NCI-H146 treated with DMSO at 0.1 percent for 48 hours (cell line): ENCODE data around the gene CEP290.
"Not testable (repeated sequence)": the region's sequence is repeated elsewhere in the genome, so short reads cannot be mapped to it uniquely, and the experiment has no call there.

ENCODE experiments used
- DNase-seq: peaks from one replicate; lab custom pipeline; 2025; ENCODE audit not compliant: unreplicated experiment; lab: John Stamatoyannopoulos, UW

The CEP290 gene

DNA sequence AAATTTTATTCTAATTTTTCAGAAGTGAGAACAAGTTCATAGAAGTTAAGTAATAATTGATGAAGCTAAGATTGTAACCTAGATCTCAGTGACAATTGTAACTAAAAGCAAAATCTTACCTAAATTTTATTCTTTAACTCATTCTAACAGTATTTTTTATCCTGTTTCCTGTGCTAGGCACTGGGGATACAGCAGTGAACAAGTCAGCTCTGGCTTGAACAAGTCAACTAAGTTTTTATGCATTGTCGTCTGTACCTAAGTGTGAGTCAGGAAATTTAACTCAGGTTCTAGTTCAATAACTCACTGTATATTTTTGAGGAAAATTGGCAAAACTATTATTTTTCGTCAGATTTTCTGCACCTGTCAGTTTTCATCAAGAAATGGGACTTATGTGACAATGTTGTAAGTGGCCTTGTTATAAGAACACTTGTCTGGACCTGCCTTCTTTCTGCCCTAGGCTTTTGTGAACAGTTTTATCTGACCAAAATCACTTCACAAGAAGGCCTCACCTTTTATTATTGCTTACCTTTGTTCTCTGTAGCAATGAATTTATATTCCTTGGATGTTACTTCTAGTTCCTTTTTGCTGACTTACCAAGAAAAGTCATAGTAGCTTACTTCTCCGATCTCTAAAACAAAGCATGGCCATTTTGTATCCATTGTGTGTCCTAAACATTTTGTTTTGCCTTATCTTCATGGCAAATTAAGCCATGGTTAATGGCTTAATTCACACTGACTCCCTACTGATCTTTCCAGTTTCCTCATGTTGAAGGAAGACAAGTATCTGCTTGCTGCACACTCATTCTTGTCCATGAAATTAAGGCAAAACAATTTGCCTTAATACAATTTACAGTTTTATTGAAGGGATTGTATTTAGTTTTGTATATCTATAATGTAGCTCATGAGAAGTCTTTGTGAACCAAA is 2.9 kb upstream of the CEP290 start:
- peak; percentile 56 for DNase-seq

DNA sequence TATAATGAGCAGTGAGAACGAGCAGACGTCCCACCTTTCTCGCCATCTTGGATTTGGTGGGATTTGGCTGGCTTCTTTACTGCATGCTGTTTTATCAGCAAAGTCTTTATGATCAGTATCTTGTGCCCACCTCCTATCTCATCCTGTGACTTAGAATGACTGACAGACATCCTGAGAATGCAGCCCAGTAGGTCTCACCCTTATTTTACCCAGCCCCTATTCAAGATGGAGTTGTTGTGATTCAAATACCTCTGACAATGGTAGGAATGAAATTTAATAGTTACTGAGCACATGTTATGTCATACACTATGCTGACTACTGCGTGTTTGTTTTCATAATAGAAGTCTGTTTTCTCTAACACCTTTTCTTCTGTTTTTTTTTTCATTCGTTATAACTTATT is 2.1 kb upstream of the CEP290 start:
- DNase-seq, result no peak

DNA sequence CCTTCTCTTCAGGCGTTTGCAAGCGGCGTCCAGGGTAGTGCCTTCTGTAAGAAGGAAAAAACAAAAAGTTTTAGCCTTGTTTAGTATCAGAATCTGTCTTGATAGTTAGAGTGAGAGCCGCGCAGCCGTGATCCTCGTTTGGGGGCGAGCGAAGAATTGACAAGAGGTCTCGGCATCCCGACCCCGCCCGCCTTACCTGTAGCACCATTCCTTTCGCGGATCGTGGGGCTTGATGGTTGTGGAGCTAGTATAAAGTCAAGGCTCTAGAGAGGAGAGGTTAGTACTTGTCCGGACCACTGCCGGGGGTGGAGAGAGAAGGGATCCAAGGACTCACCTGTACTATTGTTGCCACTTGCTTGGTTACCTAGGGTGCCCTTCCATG is 713 bp upstream of the CEP290 start:
- DNase-seq, result peak; percentile 9

DNA sequence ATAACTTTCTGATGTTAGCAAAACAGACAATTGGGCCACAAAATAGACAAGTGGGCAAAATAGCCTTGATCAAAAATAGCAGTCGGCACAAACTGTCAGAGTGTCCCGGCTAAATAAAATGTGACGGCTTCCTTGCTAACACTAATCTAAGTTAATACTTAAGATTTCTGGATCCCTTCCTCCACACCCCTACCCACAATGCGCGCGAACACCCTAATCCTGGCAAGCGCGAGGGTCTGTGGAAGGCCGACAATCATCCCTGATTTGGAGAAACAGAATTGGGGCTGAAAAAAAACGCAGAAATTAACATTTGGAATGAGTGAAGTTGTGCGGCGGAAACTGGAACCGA is 489 bp downstream of the CEP290 start:
- no peak for DNase-seq

DNA sequence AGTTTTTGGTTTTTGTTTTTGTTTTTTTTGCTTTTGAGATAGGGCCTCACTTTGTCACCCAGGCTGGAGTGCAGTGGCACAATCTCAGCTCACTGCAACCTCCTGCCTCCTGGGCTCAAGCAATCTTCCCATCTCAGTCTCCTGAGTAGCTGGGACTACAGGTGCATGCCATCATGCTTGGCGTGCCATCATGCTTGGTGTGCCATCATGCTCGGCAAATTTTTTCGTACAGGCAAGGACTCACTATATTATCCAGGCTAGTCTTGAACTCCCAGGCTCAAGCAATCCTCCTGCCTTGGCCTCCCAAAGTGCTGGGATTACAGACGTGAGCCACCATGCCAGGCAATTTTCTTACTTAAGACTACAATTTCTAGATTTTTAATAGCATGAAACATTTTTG is 2.2 kb downstream of the CEP290 start:
- DNase-seq, result not testable (repeated sequence)

GRCh38 chr12:88133181-88133580 is 8.7 kb downstream of the CEP290 start:
- not testable (repeated sequence) for DNase-seq

- DNase-seq, result no peak
Measured at GRCh38 chr12:88132392-88132791, 9.5 kb downstream of the CEP290 start.

DNA sequence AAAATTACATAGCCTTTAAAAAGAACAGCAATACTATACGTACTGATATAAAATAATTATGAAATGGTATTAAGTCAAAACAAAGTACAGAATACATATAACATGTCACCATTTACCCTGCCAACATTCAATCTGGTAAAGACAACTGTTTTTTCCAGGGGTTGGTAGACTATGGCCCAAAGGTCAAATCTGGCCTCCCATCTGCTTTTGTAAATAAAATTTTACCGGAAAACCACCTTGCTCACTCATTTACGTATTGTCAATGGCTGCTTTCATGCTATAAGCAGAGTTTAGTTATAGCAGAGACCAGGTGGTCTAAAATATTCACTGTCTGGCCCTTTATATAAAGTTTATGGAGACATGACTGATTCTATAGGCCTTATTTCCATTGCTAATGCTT is 14.0 kb downstream of the CEP290 start:
- no peak for DNase-seq

DNA sequence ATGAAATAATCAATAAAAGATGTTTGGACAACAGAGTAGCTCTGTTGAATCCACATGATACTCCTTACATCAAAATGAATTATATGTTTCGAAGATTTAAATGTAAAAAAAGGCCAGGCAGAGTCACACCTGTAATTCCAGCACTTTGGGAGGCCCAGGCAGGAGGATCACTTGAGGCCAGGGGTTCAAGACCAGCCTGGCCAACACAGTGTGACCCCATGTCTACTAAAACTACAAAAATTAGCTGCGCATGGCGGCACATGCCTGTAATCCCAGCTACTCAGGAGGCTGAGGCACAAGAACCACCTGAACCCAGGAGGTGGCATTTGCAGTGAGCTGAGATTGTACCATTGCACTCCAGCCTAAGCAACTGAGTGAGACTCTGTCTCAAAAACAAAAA is 14.8 kb downstream of the CEP290 start:
- no peak for DNase-seq

DNA sequence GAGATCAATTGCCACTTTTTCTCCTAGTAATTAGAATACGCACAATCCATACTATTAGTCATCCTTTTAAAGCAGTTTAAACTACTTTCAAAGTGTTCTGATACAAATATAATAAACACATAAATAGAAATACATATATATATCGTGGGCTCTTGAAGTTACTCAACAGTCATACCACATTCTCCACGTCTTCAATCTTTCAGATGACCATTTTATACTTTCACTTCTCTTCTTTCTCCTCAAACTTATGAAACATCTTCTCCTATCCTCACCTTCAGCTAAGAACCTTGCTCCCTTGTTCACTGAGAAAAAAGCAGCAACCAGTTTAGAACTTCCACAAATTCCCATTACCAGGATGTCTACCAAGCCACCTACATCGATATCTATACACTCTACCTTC is 19.2 kb downstream of the CEP290 start:
- DNase-seq, result no peak

GRCh38 chr12:88113871-88114270 is 28.0 kb downstream of the CEP290 start:
- no peak for DNase-seq

DNA sequence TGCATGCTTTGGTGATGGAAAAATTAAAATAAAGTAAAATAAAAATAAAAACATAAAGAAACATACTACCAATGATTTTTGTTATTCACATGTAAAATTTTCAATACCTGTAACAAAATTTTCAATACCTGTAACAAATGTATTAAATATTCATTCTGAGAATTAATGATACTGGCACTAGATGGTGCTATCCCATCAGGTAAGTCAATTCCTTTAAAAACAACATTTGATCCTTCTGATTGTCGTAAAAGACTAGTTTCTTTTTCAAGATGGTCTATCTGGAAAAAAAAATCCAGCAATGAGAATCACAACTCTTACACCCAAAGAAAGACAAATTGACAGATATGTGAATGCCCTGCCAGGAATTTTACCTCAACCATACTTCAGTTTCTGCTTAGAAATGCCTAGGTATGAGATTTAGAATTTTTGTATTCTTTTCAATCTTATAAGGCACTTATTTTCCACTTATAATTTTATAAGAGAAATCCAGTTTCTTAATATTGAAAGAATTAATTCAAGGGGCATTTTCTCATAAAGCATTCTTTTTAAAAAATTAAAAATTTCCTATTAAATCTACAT is 30.7 kb downstream of the CEP290 start:
- DNase-seq, result peak; percentile 6

DNA sequence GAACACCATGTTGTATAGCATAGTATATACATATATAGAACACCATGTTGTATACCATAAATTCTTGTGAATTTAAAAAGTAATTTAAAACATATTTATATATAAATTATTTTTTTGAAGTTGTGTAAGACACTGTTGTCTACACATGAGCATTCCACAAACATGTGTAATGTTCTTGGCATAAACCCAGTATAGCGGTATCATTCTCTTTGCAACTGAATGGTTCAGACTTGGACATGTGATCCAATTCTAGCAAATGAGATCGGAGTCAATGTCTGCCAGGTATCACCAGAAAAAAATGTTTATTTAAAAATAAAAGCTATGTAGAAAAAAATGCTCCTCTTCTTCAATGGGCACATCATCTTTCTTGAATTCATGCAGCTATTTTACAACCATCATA is 33.9 kb downstream of the CEP290 start:
- DNase-seq, result no peak

- no peak for DNase-seq
Measured at GRCh38 chr12:88093573-88093972, 48.3 kb downstream of the CEP290 start.

GRCh38 chr12:88092771-88093170 is 49.1 kb downstream of the CEP290 start:
- no peak for DNase-seq

GRCh38 chr12:88084210-88084609 is 57.7 kb downstream of the CEP290 start:
- no peak for DNase-seq

- DNase-seq, result no peak
Measured at GRCh38 chr12:88083634-88084033, 58.3 kb downstream of the CEP290 start.

GRCh38 chr12:88081247-88081646 is 60.6 kb downstream of the CEP290 start:
- no peak for DNase-seq

- DNase-seq, result no peak
Measured at GRCh38 chr12:88067301-88067700, 74.6 kb downstream of the CEP290 start.

GRCh38 chr12:88063375-88063774 is 78.5 kb downstream of the CEP290 start:
- DNase-seq, result no peak

DNA sequence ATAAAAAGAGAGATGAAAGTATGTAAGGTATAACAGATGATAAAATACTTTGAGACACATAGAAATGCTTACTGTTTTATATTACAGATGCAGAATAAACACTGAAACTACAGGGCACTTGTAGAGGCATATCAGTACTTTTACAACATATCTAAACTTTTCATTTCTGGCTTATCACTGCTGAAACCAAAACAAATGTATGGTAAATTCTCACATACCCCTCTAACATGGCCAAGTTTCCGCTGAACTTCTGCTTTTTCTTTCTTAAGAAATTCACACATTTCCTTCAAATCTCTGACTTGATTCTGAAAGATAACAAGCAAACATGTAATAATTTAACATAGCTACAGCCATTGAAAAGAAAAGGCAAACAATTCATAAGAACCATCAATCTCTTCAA is 79.4 kb downstream of the CEP290 start:
- DNase-seq, result no peak

GRCh38 chr12:88058719-88059077 is 83.2 kb downstream of the CEP290 start:
- no peak for DNase-seq
